Esophagus muscularis mucosa (tissue), 3 donors: Measurements from ENCODE around the gene CDIPT.

Source experiments
- CTCF ChIP-seq, 3 experiments: fragments of 200-600 bp in 2 of 3; fragments of 450-650 bp in 1 of 3; sonication (generic) in 2 of 3; IDR thresholded peaks; one replicate each; pipeline ENCODE4 v1.5.1; 2017 to 2019; ENCODE audit warnings: antibody characterized with exemption in 3 of 3, mild to moderate bottlenecking in 2 of 3, moderate library complexity in 1 of 3
- EP300 ChIP-seq: sonication (generic); formaldehyde crosslinking; IDR thresholded peaks from one replicate; pipeline ENCODE4 v1.6.1; 2017; ENCODE audit warnings: antibody characterized with exemption

DNA sequence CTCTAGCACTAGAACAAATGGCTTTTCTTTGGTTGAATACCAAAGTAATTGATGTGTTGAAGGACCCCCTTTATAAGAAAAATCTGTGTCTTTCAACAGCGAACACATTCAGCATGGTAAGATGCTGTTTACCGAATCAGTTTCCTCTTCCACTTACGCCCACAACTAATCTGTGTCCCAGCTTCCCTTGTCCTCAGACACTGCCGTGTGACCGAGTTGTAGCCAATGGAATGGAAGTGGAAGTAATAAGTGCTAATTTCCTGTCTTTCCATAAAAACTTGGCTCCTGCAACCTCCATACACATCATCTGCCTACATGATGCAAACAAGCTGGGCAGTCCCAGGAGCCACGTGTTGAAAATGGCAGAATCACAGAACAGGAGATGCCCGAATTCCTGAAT lies 10.4 kb downstream of the CDIPT start:
- TF ChIP-seq EP300 (no peak), CTCF (IDR thresholded peaks at IDR 0.05) (no peak)
